Fibroblast of lung (primary cell): ENCODE data around the gene RTN4IP1. TPM values are rescaled to one million over a fixed set of nuclear protein-coding genes. Genes with fewer than 3 reads are reported as not detected.

Experiments
- DNase-seq, 2 donors: peaks; one replicate each; pipeline versions ENCODE4 v3.0.0 to v3.0.0-alpha.2; 2010; ENCODE audit warnings: low read depth in 2 of 2
- H2AFZ ChIP-seq: 2 replicates; pipeline ENCODE4 v1.5.1; 2012; ENCODE audit warnings: low read length, control low read depth, inconsistent platforms
- H3K27ac ChIP-seq: 2 replicates; pipeline ENCODE4 v1.5.1; 2011; ENCODE audit warnings: low read length, control low read depth; ENCODE audit not compliant: insufficient read depth
- H3K27me3 ChIP-seq: 2 replicates; pipeline ENCODE4 v1.5.1; 2011; ENCODE audit warnings: mild to moderate bottlenecking, low read length; ENCODE audit not compliant: control insufficient read depth, insufficient read depth
- H3K36me3 ChIP-seq: 2 replicates; pipeline ENCODE4 v1.5.1; 2011; ENCODE audit warnings: low read length; ENCODE audit not compliant: control insufficient read depth, insufficient read depth
- H3K4me1 ChIP-seq: 2 replicates; pipeline ENCODE4 v1.5.1; 2011; ENCODE audit warnings: low read length; ENCODE audit not compliant: control insufficient read depth, insufficient read depth; ENCODE audit errors: extremely low read depth
- H3K4me2 ChIP-seq: 2 replicates; pipeline ENCODE4 v1.5.1; 2011; ENCODE audit warnings: low read length, control low read depth; ENCODE audit not compliant: insufficient read depth; ENCODE audit errors: extremely low read depth
- H3K4me3 ChIP-seq, 4 experiments: fragments of 200-600 bp in 1 of 4; sonication (generic) in 1 of 4; replicated peaks in 1 of 4; 2 replicates each; pipeline ENCODE4 v1.5.1; 2011 to 2016; ENCODE audit warnings: low read length in 4 of 4, low read depth in 3 of 4, mild to moderate bottlenecking in 3 of 4, control low read depth in 2 of 4, inconsistent platforms in 1 of 4, mixed read lengths in 1 of 4; ENCODE audit not compliant: insufficient read depth in 1 of 4; ENCODE audit errors: control extremely low read depth in 1 of 4
- H3K79me2 ChIP-seq: 2 replicates; pipeline ENCODE4 v1.5.1; 2012; ENCODE audit warnings: mild to moderate bottlenecking, low read length, inconsistent platforms; ENCODE audit not compliant: control insufficient read depth, insufficient read depth
- H3K9ac ChIP-seq: 2 replicates; pipeline ENCODE4 v1.5.1; 2011; ENCODE audit warnings: mild to moderate bottlenecking, low read length, control low read depth; ENCODE audit not compliant: insufficient read depth
- H3K9me3 ChIP-seq: 2 replicates; pipeline ENCODE4 v1.5.1; 2012; ENCODE audit warnings: low read depth, low read length; ENCODE audit not compliant: control insufficient read depth, insufficient read depth
- H4K20me1 ChIP-seq: 2 replicates; pipeline ENCODE4 v1.5.1; 2011; ENCODE audit warnings: low read length; ENCODE audit not compliant: control insufficient read depth, insufficient read depth; ENCODE audit errors: extremely low read depth
- CTCF ChIP-seq, 2 donors: IDR thresholded peaks in 1 of 2; conservative IDR thresholded peaks in 1 of 2; 1 replicate in 1 of 2; 2 replicates in 1 of 2; pipeline ENCODE4 v1.5.1; 2011 to 2012; ENCODE audit warnings: low read length in 2 of 2, control low read depth in 1 of 2, inconsistent platforms in 1 of 2, low read depth in 1 of 2, mild to moderate bottlenecking in 1 of 2
- EZH2 ChIP-seq: IDR thresholded peaks from 2 replicates; pipeline ENCODE4 v1.5.1; 2012; ENCODE audit warnings: low read length, control low read depth, mild to moderate bottlenecking; ENCODE audit errors: missing control alignments
- polyA plus RNA-seq, 2 donors: library from polyadenylated mRNA; depleted of rRNA in 1 of 2; stranded (reverse) in 1 of 2; unstranded in 1 of 2; fragments of >200 nt; gene quantifications; 2 replicates each; pipeline ENCODE4 v1.2.1, GENCODE V29; 2011 to 2012; ENCODE audit warnings: missing spikeins in 1 of 2
- total RNA-seq: library from RNA; depleted of rRNA; stranded (reverse); fragments of >200 nt; gene quantifications from 2 replicates; pipeline ENCODE4 v1.2.1, GENCODE V29; 2014

The RTN4IP1 gene
- total and polyA plus RNA-seq, 2 donors (not counting 1 experiment from before 2014, with no cell fraction given): 8.4 to 9.2 TPM

- TF ChIP-seq EZH2 (no peak), CTCF (conservative IDR thresholded peaks at IDR 0.05 in 1 of 2, IDR thresholded peaks at IDR 0.05 in 1 of 2; ENCODE audit: low read depth in 1 of 2, low read length in 2 of 2) (no peak)
- Histone ChIP-seq H3K27ac (no peak overlapping the region), H3K36me3 (no peaks in the 10 kb centered on the region), H2AFZ (no peak overlapping the region), H3K4me1 (no peaks in the 10 kb centered on the region), H3K9me3 (no peaks in the 10 kb centered on the region), H3K9ac (no peak overlapping the region), H3K4me3 (no peak overlapping the region), H3K27me3 (no peaks in the 10 kb centered on the region), H4K20me1 (no peaks in the 10 kb centered on the region), H3K4me2 (no peak overlapping the region), H3K79me2 (no peaks in the 10 kb centered on the region)
- no peak for DNase-seq
These were observed 65.7 kb downstream of the RTN4IP1 start for GRCh38 chr6:106563614-106564013.

- H3K4me2 ChIP-seq: no peak overlapping the region
These were observed 67.5 kb downstream of the RTN4IP1 start for GRCh38 chr6:106561686-106562405.

More at GRCh38 chr6:106561686-106562405, 67.5 kb downstream of the RTN4IP1 start:
- Histone ChIP-seq H3K27me3 (no peaks in the 10 kb centered on the region), H3K9me3 (no peaks in the 10 kb centered on the region), H3K9ac (no peak overlapping the region), H4K20me1 (no peaks in the 10 kb centered on the region), H3K4me1 (no peaks in the 10 kb centered on the region), H3K27ac (no peak overlapping the region), H3K36me3 (no peaks in the 10 kb centered on the region), H2AFZ (no peak overlapping the region), H3K79me2 (no peaks in the 10 kb centered on the region), H3K4me3 (no peak overlapping the region)
- no peak for TF ChIP-seq EZH2
- TF ChIP-seq CTCF (conservative IDR thresholded peaks at IDR 0.05 in 1 of 2, IDR thresholded peaks at IDR 0.05 in 1 of 2; ENCODE audit: low read depth in 1 of 2, low read length in 2 of 2): no peak
- no peak for DNase-seq
